GM23338 (cell line): ENCODE measurements around the gene PRUNE2.

Experiments
- CREB1 ChIP-seq: fragments of 250-450 bp; sonication (Bioruptor Pico); IDR thresholded peaks from 2 replicates; pipeline ENCODE4 v1.5.0; 2020; ENCODE audit warnings: low read depth, mild to moderate bottlenecking, moderate library complexity
- EZH2 ChIP-seq: fragments of 200-600 bp; sonication (generic); IDR thresholded peaks from one replicate; pipeline ENCODE4 v1.8.0; 2017; ENCODE audit warnings: antibody characterized with exemption, mild to moderate bottlenecking, low read depth; ENCODE audit not compliant: unreplicated experiment
- EZH2phosphoT487 ChIP-seq: fragments of 200-600 bp; sonication (generic); IDR thresholded peaks from one replicate; pipeline ENCODE4 v1.8.1; 2018; ENCODE audit warnings: antibody characterized with exemption; ENCODE audit not compliant: unreplicated experiment
- NANOG ChIP-seq: IDR thresholded peaks from 2 replicates; pipeline ENCODE4 v1.6.1; 2016; ENCODE audit warnings: antibody characterized with exemption, borderline replicate concordance
- POLR2AphosphoS5 ChIP-seq: IDR thresholded peaks from 2 replicates; pipeline ENCODE4 v1.6.1; 2016; ENCODE audit warnings: antibody characterized with exemption, low read depth
- REST ChIP-seq: IDR thresholded peaks from one replicate; pipeline ENCODE4 v1.6.1; 2018; ENCODE audit warnings: antibody characterized with exemption; ENCODE audit not compliant: unreplicated experiment
- ZNF462 ChIP-seq: fragments of 250-450 bp; sonication (Bioruptor Pico); IDR thresholded peaks from 2 replicates; pipeline ENCODE4 v1.5.0; 2020; ENCODE audit warnings: mild to moderate bottlenecking, moderate library complexity
- TF ChIP-seq, protein P1 (sequence below), 2 experiments: fragments of 200-600 bp in 1 of 2; sonication (generic) in 1 of 2; conservative IDR thresholded peaks; 2 replicates each; pipeline versions ENCODE4 v1.5.1 to v1.6.1; 2016 to 2017; ENCODE audit warnings: antibody characterized with exemption in 2 of 2, low read depth in 2 of 2, mild to moderate bottlenecking in 2 of 2, moderate library complexity in 1 of 2

GRCh38 chr9:76926846-76927245, 20.9 kb upstream of the PRUNE2 start:
- TF ChIP-seq CREB1 (no peak), POLR2AphosphoS5 (no peak), EZH2 (no peak), REST (no peak), EZH2phosphoT487 (no peak), NANOG (no peak), ZNF462 (CRISPR knock-in tag) (no peak)
- TF ChIP-seq, protein P1, sequence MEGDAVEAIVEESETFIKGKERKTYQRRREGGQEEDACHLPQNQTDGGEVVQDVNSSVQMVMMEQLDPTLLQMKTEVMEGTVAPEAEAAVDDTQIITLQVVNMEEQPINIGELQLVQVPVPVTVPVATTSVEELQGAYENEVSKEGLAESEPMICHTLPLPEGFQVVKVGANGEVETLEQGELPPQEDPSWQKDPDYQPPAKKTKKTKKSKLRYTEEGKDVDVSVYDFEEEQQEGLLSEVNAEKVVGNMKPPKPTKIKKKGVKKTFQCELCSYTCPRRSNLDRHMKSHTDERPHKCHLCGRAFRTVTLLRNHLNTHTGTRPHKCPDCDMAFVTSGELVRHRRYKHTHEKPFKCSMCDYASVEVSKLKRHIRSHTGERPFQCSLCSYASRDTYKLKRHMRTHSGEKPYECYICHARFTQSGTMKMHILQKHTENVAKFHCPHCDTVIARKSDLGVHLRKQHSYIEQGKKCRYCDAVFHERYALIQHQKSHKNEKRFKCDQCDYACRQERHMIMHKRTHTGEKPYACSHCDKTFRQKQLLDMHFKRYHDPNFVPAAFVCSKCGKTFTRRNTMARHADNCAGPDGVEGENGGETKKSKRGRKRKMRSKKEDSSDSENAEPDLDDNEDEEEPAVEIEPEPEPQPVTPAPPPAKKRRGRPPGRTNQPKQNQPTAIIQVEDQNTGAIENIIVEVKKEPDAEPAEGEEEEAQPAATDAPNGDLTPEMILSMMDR (conservative IDR thresholded peaks at IDR 0.05; ENCODE audit: low read depth in 2 of 2) = no peak
